ENCODE results near the gene GMDS. TPM values are rescaled to one million over a fixed set of nuclear protein-coding genes. Genes with fewer than 3 reads are reported as not detected.

Gene GMDS
- total and polyA plus RNA-seq, 2 donors (not counting 1 experiment from before 2014, with no cell fraction given): 12.7 to 34.5 TPM

DNA sequence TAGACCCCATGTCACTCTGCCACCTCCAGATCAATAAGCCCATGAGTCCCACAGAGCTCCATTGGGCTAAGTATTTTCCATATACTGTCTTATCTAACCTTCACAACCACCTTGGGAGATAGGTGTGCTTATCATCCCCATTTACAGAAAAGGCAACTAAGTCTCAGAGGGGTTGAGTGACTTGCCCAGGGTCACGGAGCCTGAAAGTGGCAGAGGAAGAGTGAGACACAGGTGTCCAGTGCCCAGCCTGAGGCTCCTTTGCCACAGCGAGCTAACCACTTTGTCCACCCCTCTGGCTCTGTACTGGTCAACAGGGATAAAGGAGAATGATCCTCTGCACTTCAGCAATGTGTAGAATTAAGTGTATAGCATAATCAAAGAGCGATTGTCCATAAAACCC, 124.5 kb downstream of the GMDS start:
- H3K79me2 ChIP-seq (ENCODE audit: control insufficient read depth, insufficient read depth, low read length): no peaks in the 10 kb centered on the region
- H4K20me1 ChIP-seq (ENCODE audit: control insufficient read depth, extremely low read depth, insufficient read depth, low read length): no peaks in the 10 kb centered on the region
- H3K27me3 ChIP-seq (ENCODE audit: control insufficient read depth, insufficient read depth, low read length): no peaks in the 10 kb centered on the region
- no peak overlapping the region for H3K9ac ChIP-seq (ENCODE audit: insufficient read depth, low read length)
- H3K4me1 ChIP-seq (ENCODE audit: control insufficient read depth, extremely low read depth, insufficient read depth, low read length): no peaks in the 10 kb centered on the region
- H3K9me3 ChIP-seq (ENCODE audit: control insufficient read depth, insufficient read depth, low read depth, low read length): no peaks in the 10 kb centered on the region
- H3K4me3 ChIP-seq (replicated peaks in 1 of 4; ENCODE audit: control extremely low read depth in 1 of 4, insufficient read depth in 1 of 4, low read depth in 3 of 4, low read length in 4 of 4): no peak overlapping the region
- no peak overlapping the region for H2AFZ ChIP-seq (ENCODE audit: low read length)
- no peaks in the 10 kb centered on the region for H3K36me3 ChIP-seq (ENCODE audit: control insufficient read depth, insufficient read depth, low read length)
- DNase-seq (ENCODE audit: low read depth in 2 of 2): no peak
- TF ChIP-seq, protein P1, sequence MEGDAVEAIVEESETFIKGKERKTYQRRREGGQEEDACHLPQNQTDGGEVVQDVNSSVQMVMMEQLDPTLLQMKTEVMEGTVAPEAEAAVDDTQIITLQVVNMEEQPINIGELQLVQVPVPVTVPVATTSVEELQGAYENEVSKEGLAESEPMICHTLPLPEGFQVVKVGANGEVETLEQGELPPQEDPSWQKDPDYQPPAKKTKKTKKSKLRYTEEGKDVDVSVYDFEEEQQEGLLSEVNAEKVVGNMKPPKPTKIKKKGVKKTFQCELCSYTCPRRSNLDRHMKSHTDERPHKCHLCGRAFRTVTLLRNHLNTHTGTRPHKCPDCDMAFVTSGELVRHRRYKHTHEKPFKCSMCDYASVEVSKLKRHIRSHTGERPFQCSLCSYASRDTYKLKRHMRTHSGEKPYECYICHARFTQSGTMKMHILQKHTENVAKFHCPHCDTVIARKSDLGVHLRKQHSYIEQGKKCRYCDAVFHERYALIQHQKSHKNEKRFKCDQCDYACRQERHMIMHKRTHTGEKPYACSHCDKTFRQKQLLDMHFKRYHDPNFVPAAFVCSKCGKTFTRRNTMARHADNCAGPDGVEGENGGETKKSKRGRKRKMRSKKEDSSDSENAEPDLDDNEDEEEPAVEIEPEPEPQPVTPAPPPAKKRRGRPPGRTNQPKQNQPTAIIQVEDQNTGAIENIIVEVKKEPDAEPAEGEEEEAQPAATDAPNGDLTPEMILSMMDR (conservative IDR thresholded peaks at IDR 0.05 in 1 of 2, IDR thresholded peaks at IDR 0.05 in 1 of 2; ENCODE audit: low read depth in 1 of 2, low read length in 2 of 2): no peak
- TF ChIP-seq EZH2 (IDR thresholded peaks at IDR 0.05; ENCODE audit: low read length, missing control alignments): no peak
- no peak overlapping the region for H3K4me2 ChIP-seq (ENCODE audit: extremely low read depth, insufficient read depth, low read length)
- H3K27ac ChIP-seq (ENCODE audit: insufficient read depth, low read length): no peak overlapping the region

DNA sequence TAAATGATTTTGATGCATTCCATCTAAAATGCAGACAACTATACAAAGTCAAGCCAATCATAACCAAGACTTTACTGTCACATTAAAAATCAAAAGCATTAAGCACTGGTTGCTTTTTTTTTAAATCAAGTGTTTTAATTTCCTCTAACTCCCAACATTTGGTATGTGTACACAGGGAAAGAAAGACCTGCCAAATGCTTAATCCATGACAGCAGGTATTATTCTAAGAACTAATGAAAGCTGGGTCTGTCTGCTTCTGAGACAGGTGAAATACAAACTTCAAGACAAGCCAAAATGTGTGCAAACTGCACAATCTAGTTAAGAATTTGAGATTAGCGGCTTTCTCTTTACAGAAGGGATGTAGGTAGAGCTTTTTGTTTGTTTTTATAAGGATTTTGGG, 126.1 kb downstream of the GMDS start:
- H4K20me1 ChIP-seq (ENCODE audit: control insufficient read depth, extremely low read depth, insufficient read depth, low read length): no peaks in the 10 kb centered on the region
- H3K27me3 ChIP-seq (ENCODE audit: control insufficient read depth, insufficient read depth, low read length): no peaks in the 10 kb centered on the region
- no peak for TF ChIP-seq EZH2 (IDR thresholded peaks at IDR 0.05; ENCODE audit: low read length, missing control alignments)
- TF ChIP-seq, protein P1 (conservative IDR thresholded peaks at IDR 0.05 in 1 of 2, IDR thresholded peaks at IDR 0.05 in 1 of 2; ENCODE audit: low read depth in 1 of 2, low read length in 2 of 2): no peak
- H3K27ac ChIP-seq (ENCODE audit: insufficient read depth, low read length): no peak overlapping the region
- no peak overlapping the region for H3K4me2 ChIP-seq (ENCODE audit: extremely low read depth, insufficient read depth, low read length)
- DNase-seq (ENCODE audit: low read depth in 2 of 2): no peak
- H3K79me2 ChIP-seq (ENCODE audit: control insufficient read depth, insufficient read depth, low read length): no peaks in the 10 kb centered on the region
- no peak overlapping the region for H2AFZ ChIP-seq (ENCODE audit: low read length)
- no peak overlapping the region for H3K9ac ChIP-seq (ENCODE audit: insufficient read depth, low read length)
- no peaks in the 10 kb centered on the region for H3K4me1 ChIP-seq (ENCODE audit: control insufficient read depth, extremely low read depth, insufficient read depth, low read length)
- H3K9me3 ChIP-seq (ENCODE audit: control insufficient read depth, insufficient read depth, low read depth, low read length): no peaks in the 10 kb centered on the region
- no peak overlapping the region for H3K4me3 ChIP-seq (replicated peaks in 1 of 4; ENCODE audit: control extremely low read depth in 1 of 4, insufficient read depth in 1 of 4, low read depth in 3 of 4, low read length in 4 of 4)
- no peaks in the 10 kb centered on the region for H3K36me3 ChIP-seq (ENCODE audit: control insufficient read depth, insufficient read depth, low read length)

DNA sequence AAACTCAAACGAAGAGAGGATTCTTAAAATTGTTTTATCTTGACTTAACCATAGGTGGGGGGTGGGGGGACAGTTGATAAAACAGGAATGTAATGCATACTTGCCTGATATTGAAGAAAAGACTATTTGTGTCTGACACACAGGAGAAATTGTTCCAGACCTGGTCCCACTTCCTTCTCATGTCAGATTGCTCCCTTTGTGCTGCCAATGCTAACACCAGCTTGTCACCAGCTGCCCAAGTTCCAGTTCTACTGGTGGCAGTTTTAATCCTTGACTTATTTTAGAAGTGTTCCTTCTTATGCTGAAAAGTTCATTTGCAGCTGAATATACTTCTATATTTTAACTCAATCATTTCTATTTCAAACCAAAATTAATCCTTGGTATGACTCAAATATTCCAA, 127.3 kb downstream of the GMDS start:
- H3K79me2 ChIP-seq (ENCODE audit: control insufficient read depth, insufficient read depth, low read length): no peaks in the 10 kb centered on the region
- H3K4me1 ChIP-seq (ENCODE audit: control insufficient read depth, extremely low read depth, insufficient read depth, low read length): no peaks in the 10 kb centered on the region
- TF ChIP-seq EZH2 (IDR thresholded peaks at IDR 0.05; ENCODE audit: low read length, missing control alignments): no peak
- TF ChIP-seq, protein P1 (conservative IDR thresholded peaks at IDR 0.05 in 1 of 2, IDR thresholded peaks at IDR 0.05 in 1 of 2; ENCODE audit: low read depth in 1 of 2, low read length in 2 of 2): no peak
- H3K9me3 ChIP-seq (ENCODE audit: control insufficient read depth, insufficient read depth, low read depth, low read length): no peaks in the 10 kb centered on the region
- no peaks in the 10 kb centered on the region for H4K20me1 ChIP-seq (ENCODE audit: control insufficient read depth, extremely low read depth, insufficient read depth, low read length)
- no peak overlapping the region for H3K27ac ChIP-seq (ENCODE audit: insufficient read depth, low read length)
- no peak overlapping the region for H3K9ac ChIP-seq (ENCODE audit: insufficient read depth, low read length)
- no peak overlapping the region for H3K4me2 ChIP-seq (ENCODE audit: extremely low read depth, insufficient read depth, low read length)
- H3K4me3 ChIP-seq (replicated peaks in 1 of 4; ENCODE audit: control extremely low read depth in 1 of 4, insufficient read depth in 1 of 4, low read depth in 3 of 4, low read length in 4 of 4): no peak overlapping the region
- no peak overlapping the region for H2AFZ ChIP-seq (ENCODE audit: low read length)
- no peak for DNase-seq (ENCODE audit: low read depth in 2 of 2)
- no peaks in the 10 kb centered on the region for H3K36me3 ChIP-seq (ENCODE audit: control insufficient read depth, insufficient read depth, low read length)
- no peaks in the 10 kb centered on the region for H3K27me3 ChIP-seq (ENCODE audit: control insufficient read depth, insufficient read depth, low read length)

Measured in fibroblast of lung (primary cell).